SKM-1 (cell line): ENCODE measurements around the gene ADAMTSL3.
"Not testable (repeated sequence)": the region's sequence is repeated elsewhere in the genome, so short reads cannot be mapped to it uniquely, and the experiment has no call there.

Experiments
- DNase-seq: peaks from one replicate; lab custom pipeline; 2025; ENCODE audit not compliant: unreplicated experiment; lab: John Stamatoyannopoulos, UW

The ADAMTSL3 gene

DNA sequence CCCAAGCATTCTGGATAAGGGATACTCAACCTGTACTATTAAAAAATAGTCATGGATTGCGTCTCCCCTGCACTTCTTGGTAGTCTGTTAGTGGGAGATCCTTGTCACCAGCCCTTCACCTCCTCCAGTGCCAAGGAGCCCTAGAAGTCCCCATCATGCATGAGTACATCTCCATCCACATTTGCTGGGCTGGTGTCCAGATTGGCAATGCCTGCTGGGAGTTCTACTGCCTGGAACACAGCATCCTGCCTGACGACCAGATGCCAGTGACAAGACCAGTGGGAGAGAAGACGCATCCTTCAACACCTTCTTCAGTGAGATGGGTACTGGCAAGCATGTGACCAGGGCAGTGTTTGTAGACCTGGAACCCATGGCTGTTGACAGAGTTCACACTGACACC, 85.7 kb downstream of the ADAMTSL3 start:
- DNase-seq = no peak

- DNase-seq = no peak
These were observed 91.8 kb downstream of the ADAMTSL3 start for GRCh38 chr15:83745771-83746170.

DNA sequence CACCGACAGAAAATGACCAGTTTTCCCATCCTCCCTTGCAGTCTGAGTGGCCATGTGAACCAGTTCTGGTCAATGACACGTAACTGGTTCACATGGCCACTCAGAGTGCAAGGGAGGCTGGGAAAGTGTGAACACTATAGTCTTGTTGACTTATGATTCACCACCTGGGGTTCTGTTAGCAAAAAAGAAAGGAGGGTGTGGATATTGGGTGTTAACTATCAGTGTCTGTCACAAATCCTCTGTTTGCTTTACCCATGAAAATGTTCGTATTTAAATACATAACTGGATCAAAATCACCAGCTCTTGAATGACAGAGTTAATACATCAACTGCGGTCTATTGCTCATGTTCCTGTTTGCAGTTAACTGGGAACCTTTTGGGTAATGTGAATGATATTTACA, 92.3 kb downstream of the ADAMTSL3 start:
- no peak for DNase-seq

GRCh38 chr15:83747050-83747717, 93.3 kb downstream of the ADAMTSL3 start:
- DNase-seq = peak; percentile 74

DNA sequence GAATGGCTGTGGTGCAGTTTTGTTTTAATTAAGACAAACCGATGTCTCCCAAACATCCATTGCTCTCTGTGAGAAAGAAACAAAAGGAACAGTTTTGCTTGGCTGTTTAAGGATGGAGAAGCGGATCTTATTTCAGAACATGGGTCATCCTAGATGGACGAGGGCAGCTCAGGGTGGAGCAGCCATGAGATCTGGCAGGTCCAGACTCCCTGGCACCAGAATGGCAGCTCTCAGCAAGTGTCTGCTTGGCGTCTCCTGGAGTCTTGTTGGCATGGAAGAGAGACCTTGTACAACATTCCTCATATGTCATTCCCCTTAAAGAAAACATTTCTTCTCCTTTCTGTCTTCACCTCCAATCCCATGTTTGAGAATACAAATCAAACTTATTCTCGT, 93.8 kb downstream of the ADAMTSL3 start:
- no peak for DNase-seq

DNA sequence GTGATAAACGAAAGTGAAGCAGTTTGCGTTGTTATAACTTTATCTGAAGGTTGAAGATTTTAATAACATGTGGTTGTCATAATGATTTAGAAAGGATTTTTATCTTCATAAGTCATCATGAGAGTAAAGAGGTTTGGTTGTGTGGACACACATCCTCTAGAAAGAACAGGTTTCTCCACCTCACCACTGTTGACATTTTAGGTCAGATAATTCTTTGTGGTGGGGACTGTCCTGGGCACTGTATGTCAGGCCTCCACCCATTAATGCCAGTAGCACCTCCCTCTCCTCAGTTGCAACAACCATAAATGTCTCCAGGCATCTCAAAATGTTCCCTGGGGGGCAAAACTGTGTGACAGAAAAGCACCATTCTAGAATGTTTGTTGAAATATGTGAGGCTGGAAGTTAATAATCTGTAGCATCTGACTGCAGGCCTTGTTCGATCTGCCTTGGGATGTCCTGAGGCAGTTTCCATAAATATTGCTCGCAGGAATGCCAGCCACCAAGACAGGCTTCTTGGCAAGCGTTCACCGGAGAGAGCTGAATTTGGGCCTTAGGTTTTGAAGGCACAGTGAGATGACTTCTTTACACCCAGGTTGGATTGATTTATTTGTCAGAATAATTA, 100.1 kb downstream of the ADAMTSL3 start:
- no peak for DNase-seq

GRCh38 chr15:83757291-83757690, 103.4 kb downstream of the ADAMTSL3 start:
- DNase-seq = not testable (repeated sequence)

DNA sequence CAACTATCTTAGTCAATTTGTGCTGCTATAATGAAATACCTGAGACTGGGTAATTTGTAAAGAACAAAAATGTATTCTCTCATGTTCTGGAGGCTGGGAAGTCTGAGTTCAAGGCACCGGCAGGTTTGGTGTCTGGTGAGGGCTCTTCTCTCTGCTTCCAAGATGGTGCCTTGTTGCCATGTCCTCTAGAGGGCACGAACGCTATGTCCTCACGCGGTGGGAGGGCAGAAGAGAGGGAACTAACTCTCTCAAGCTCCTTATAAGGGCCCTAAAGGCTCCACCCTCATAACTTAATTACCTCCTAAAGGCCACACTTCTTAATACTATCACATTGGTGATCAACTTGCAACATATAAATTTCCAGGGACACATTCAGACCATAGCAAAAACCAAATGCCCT, 108.4 kb downstream of the ADAMTSL3 start:
- DNase-seq = no peak

DNA sequence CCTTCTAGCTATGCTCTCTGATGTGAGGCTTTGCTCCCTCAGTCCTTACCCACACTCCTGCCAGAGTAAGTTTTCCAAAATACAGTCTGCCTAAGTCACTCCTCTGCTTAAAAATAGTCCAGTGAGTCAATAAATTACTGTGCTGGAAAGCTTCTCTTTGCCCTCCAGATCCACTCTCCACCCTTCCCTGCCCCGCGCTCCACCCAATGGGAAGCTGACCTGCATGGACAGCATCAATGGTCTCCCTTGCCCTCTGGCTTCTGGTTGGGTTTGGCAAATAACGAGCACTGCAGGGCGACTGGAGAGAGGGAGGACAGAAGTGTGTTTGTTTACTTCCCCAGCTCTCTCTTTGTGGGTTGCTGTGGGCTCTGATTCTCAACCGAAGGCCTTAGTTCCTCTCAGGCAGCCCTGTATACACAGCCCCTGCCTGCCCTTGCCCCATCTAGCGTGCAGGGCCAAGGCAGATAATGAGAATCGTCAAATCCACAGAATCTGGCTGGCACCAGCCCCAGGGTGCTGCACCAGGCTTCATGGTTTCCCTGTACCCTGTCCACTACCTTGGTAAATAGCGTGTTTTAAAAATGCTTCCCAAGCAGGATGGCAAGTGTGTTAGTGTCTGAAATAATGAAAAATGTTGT, 110.4 kb downstream of the ADAMTSL3 start:
- no peak for DNase-seq

DNA sequence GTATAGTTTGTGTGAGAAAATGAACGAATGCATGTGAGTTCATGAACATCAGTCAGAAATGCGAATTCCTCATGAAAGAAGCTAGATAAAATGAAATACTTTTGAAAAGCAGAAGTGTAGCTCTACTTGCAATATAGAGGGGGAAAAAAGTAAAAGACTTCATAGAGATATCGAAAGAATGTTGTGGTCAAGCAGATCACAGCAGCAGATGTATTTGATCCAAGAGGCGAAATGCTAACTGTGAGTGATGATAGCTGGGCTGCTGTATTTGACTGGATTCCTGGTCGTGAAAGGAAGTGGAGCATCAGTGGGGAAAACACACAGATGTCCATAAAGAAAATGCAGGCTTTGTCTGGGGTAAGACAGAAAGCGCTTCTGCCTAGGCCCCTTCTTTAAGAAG, 112.4 kb downstream of the ADAMTSL3 start:
- DNase-seq = no peak

DNA sequence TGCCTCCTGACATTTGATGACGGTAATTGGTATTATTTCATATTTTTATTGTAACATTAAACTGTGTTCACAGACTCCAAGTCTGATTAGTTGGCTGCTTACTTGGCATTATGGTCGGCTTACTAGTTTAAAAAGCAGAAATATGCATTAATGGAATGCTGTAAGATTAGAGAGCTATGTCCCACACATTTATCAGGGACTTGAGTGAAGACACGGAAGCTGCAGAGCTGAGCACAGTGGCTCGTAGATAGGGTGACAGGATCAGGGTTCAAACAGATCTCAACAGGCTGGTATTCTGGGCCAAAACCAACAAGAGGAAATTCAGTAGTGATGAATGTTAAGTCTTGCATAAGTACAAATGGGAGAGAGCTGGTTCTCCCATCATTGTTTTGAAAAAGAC, 113.8 kb downstream of the ADAMTSL3 start:
- no peak for DNase-seq

DNA sequence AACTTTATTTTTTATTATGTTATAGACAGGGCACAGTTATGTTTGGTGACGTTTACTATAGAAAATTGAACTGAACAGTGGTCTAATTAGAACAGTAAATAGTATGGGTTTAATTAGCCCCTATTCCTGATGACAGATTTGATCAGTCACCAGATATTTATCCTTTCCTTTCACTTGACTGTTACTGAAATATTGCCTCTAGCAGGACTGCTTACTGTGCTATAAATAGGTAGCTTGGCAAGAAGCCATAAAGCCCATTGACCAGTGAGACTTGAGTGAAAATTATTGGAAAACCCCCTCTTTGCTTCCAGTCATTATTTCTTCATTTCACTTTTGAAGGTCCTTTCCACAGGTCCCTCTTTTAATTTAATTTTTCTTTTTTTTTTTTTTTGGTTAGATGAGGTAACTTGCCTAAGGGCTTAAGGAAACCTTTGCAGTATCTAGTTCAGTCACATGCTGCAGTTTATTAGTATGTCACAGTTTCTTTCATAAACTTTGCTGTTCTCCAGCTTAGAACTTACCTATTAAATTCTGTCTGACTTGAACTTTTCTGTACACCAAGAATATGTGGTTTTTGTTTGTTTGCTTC, 115.6 kb downstream of the ADAMTSL3 start:
- DNase-seq = no peak

DNA sequence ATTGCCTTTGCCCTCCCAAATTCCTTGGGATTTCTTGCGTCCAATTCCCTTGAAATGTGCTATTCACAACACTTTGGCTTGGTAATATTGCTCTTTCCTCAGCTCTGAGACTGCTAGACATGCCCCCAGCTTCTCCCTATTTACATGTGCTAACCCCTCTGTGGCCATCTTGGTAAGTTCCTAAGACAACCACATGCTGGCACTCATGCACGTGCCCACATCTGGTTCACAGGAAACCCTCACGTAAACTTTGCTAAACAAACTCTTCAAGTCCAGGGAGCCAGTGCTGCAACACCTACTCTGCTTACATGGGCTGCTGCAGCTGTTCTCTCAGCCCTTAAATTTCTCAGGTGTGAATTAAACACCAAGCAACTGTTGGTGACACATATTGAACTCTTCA, 121.8 kb downstream of the ADAMTSL3 start:
- DNase-seq = no peak

DNA sequence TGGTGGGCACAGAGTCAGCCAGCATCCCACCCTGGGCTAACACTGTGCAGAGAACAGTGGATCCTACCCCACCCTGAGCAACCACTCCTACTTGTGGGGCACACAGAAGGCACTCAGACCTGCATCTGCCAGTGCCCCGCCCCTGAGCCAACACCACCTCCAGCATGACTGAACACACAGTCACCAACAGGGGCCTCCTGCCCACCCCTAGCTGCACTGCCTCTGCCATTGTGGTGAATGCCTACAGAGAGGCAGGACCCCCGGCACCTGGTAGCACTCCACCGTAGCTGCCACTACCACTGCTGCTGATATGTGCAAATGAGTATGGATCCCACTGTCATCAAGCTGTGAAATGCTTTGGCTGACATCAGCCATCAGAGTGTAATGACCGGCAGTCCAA, 123.1 kb downstream of the ADAMTSL3 start:
- DNase-seq = no peak

DNA sequence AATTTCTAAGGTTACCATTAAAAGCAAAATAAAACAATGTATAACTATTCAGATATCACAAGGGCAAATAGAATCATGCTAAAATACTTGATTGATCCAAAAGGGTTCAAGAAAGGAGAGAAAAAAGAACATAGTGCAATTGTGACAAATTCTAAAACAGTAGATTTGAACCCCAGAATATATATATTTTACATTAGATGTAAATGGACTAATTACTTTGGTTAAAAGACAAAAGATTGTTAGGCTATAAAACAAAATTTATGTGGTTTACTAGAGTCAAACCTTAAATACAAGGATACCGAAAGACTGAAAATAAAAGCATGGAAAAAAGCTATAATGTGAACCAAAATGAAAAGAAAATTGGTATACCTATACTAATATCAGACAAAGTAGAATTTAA, 129.3 kb downstream of the ADAMTSL3 start:
- DNase-seq = no peak

DNA sequence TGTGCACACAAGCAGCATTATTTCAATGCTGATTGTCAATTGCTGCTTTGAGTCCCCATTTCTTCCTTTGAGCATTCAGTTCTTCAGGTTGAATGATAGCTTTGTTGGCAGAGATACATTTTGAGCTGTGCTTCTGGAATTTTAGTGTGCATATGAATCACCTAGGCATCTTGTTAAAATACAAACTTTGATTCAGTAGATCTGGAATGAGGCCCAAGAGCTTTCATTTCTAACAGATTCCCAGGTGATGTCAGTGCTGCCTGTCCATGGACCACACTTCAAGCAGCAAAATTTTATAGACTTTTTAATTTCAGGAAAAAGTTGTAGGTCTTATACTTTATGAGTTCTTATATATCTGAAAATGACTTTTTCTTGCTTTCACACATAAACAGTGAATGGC, 131.1 kb downstream of the ADAMTSL3 start:
- no peak for DNase-seq

DNA sequence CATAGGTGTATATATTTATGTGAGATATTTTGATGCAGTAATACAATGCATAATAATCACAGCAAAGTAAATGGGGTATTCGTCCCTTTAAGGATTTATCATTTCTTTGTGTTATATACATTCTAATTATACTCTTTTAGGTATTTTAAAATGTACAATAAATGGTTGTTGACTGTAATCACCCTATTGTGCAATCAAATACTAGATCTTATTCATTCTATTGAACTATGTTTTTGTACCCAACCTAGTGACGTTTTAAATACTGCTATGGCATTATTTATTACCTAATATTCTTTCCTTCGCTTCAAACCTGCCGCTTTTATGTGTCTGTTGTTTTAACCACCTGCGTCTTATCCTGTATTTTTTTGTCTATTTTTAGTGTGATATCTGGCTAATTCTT, 132.4 kb downstream of the ADAMTSL3 start:
- no peak for DNase-seq

DNA sequence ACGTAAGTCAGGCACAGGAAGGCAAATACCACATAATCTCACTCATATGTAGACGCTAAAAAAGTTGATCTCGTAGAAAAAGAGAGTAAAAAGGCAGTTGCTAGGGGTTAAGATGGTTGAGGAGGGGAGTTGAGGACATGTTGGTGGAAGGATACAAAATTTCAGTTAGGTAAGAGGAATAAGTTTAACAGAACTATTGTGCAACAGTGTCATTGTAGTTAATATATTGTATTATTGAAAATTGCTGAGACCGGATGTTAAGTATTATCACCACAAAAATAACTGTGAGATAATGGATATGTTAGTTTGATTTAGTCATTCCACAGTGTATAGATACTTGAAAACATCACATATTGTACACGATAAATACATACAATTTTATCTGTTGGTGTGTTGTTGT, 139.1 kb downstream of the ADAMTSL3 start:
- no peak for DNase-seq

DNA sequence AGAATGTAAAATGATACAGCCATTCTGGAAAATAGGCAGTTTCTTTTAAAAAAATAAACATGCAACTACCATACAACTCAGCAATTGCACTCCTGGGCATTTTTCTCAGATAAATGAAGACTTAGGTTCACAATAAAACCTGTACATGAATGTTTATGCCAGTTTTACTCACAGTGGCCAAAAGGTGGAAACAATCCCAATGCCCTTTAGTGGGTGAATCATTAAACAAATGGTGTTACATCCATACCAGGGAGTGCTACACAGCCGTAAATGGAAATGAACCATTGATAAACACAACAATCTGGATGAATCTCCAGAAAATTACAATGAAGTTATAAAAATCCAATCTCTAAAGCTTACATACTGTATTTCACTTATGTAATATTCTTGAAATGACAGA, 140.3 kb downstream of the ADAMTSL3 start:
- DNase-seq = no peak

DNA sequence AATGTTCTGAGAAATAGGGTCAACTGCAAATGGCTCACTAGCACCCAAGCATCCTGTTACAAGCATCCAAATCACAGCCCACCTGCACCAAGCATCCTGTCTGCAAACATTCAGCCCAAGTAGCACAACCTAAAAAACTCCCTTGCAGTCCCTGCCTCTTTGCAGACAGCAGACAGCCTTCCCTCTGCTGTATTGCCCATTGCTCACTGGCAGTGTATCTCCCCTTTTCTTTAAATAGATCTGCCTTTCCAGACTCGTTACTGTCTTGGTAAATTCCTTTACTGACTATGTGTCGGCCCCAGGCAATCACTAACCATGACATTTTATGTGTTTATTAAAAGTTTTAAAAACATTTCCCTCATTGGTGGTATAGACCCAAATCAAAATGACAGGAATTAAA, 155.4 kb downstream of the ADAMTSL3 start:
- no peak for DNase-seq

GRCh38 chr15:83810110-83810509, 156.2 kb downstream of the ADAMTSL3 start:
- no peak for DNase-seq

DNA sequence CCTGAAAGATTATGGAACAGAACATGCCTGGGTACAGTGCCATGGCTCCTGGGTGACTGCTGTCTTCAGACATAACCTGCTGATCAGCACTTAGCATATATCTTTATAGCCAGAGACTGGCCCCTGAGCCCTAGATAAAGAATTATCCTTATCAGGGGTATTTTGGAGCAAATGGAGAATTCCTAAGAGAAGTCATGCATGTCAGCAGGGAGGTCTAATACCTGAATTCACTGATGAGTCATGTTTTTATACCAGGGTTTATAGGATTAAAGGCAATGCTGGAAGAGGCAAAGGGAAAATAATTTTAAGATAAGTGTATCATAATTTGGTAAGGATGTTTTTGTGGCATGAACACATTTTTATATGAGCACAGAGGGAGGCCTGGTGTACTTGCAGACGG, 159.8 kb downstream of the ADAMTSL3 start:
- no peak for DNase-seq
